Upper lobe of left lung (tissue), 4 donors: Measurements from ENCODE around the gene MCCD1.

Source experiments
- CTCF ChIP-seq, 6 experiments: fragments of 450-650 bp in 4 of 6; fragments of 200-600 bp in 2 of 6; sonication (generic) in 2 of 6; IDR thresholded peaks; one replicate each; pipeline ENCODE4 v1.5.1; 2016 to 2019; ENCODE audit warnings: antibody characterized with exemption in 6 of 6
- EP300 ChIP-seq, 4 donors: sonication (generic); formaldehyde crosslinking; IDR thresholded peaks; one replicate each; pipeline ENCODE4 v1.5.1; 2017; ENCODE audit warnings: antibody characterized with exemption in 4 of 4, control low read depth in 2 of 4
- POLR2A ChIP-seq, 4 donors: fragments of 450-650 bp; IDR thresholded peaks; one replicate each; pipeline ENCODE4 v1.5.1; 2016 to 2017; ENCODE audit warnings: antibody characterized with exemption in 4 of 4, mild to moderate bottlenecking in 2 of 4

- TF ChIP-seq CTCF (IDR thresholded peaks at IDR 0.05) (no peak), POLR2A (IDR thresholded peaks at IDR 0.05) (no peak), EP300 (IDR thresholded peaks at IDR 0.05) (no peak)
These were observed 33.2 kb upstream of the MCCD1 start for GRCh38 chr6:31495580-31495979.
